Endothelial cell of umbilical vein (primary cell): Measurements from ENCODE around the gene AKT1. TPM values are rescaled to one million over a fixed set of nuclear protein-coding genes. Genes with fewer than 3 reads are reported as not detected.

Experiments used
- BruUV-seq: library from RNA; stranded (reverse); fragments of 400-500 nt; replicated peaks from 2 replicates; lab custom pipeline; 2021; lab: Mats Ljungman, UMichigan
- CTCF ChIA-PET: fragments of 300-600, 350-600 bp; sonication (Branson Sonifier 250); formaldehyde crosslinking; loops from one replicate; lab custom pipeline; 2021; ENCODE audit warnings: antibody characterized with exemption, inconsistent platforms; lab: Charles Lee
- POLR2A ChIA-PET: fragments of 300-600, 350-600 bp; sonication (Branson Sonifier 250); formaldehyde crosslinking; loops from one replicate; lab custom pipeline; 2021; ENCODE audit warnings: antibody characterized with exemption, inconsistent platforms; lab: Charles Lee
- DNase-seq: peaks from one replicate; pipeline ENCODE4 v3.0.0-alpha.2; 2011; ENCODE audit warnings: low read depth, low spot score
- FAIRE-seq: peaks from 2 replicates; lab custom pipeline; 2011; peaks lifted over from hg19 to GRCh38; lab: Jason Lieb, UNC
- H2AFZ ChIP-seq: 2 replicates; pipeline ENCODE4 v1.6.0; 2012; ENCODE audit warnings: low read depth, low read length, control low read depth, inconsistent platforms
- H3K27ac ChIP-seq: 2 replicates; pipeline ENCODE4 v1.5.1; 2011; ENCODE audit warnings: low read depth, mild to moderate bottlenecking, control low read depth, low read length, moderate library complexity; ENCODE audit not compliant: insufficient read depth
- H3K27me3 ChIP-seq, 2 experiments: 2 replicates each; pipeline versions ENCODE4 v1.6.0 to v1.6.1; 2011; ENCODE audit warnings: low read length in 2 of 2, mixed read lengths in 1 of 2; ENCODE audit not compliant: control insufficient read depth in 2 of 2, insufficient read depth in 2 of 2
- H3K36me3 ChIP-seq, 2 experiments: 2 replicates in 1 of 2; 3 replicates in 1 of 2; pipeline ENCODE4 v1.5.1; 2011; ENCODE audit warnings: low read length in 2 of 2, mild to moderate bottlenecking in 1 of 2, moderate library complexity in 1 of 2; ENCODE audit not compliant: control insufficient read depth in 2 of 2, insufficient read depth in 2 of 2; ENCODE audit errors: extremely low read depth in 1 of 2
- H3K4me1 ChIP-seq: 3 replicates; pipeline ENCODE4 v1.5.1; 2011; ENCODE audit warnings: mild to moderate bottlenecking, low read length; ENCODE audit not compliant: control insufficient read depth, insufficient read depth; ENCODE audit errors: extremely low read depth
- H3K4me2 ChIP-seq: 2 replicates; pipeline ENCODE4 v1.6.1; 2011; ENCODE audit warnings: low read length, control low read depth, mixed read lengths; ENCODE audit not compliant: insufficient read depth
- H3K4me3 ChIP-seq, 3 experiments: fragments of 200-600 bp in 1 of 3; sonication (generic), shearing (Covaris generic) in 1 of 3; replicated peaks in 1 of 3; 2 replicates each; pipeline ENCODE4 v1.5.1; 2011 to 2016; ENCODE audit warnings: control low read depth in 3 of 3, low read length in 3 of 3, mild to moderate bottlenecking in 2 of 3, inconsistent platforms in 1 of 3, low read depth in 1 of 3, moderate library complexity in 1 of 3; ENCODE audit not compliant: insufficient read depth in 1 of 3
- H3K79me2 ChIP-seq: 2 replicates; pipeline ENCODE4 v1.6.0; 2012; ENCODE audit warnings: low read length, inconsistent platforms; ENCODE audit not compliant: control insufficient read depth, insufficient read depth
- H3K9ac ChIP-seq: replicated peaks from 2 replicates; pipeline ENCODE3; 2011; ENCODE audit warnings: low read length, control low read depth; ENCODE audit not compliant: insufficient read depth; ENCODE audit errors: extremely low read depth
- H3K9me1 ChIP-seq: replicated peaks from 3 replicates; pipeline ENCODE4 v1.6.0; 2011; ENCODE audit warnings: mild to moderate bottlenecking, low read length; ENCODE audit not compliant: control insufficient read depth, insufficient read depth; ENCODE audit errors: extremely low read depth
- H3K9me3 ChIP-seq: replicated peaks from 2 replicates; pipeline ENCODE4 v1.5.1; 2012; ENCODE audit warnings: low read length, inconsistent platforms; ENCODE audit not compliant: control insufficient read depth, insufficient read depth
- H4K20me1 ChIP-seq: replicated peaks from 2 replicates; pipeline ENCODE3; 2011; ENCODE audit warnings: mild to moderate bottlenecking, low read length; ENCODE audit not compliant: control insufficient read depth, insufficient read depth; ENCODE audit errors: extremely low read depth
- EZH2 ChIP-seq: IDR thresholded peaks from 2 replicates; pipeline ENCODE4 v1.6.1; 2012; ENCODE audit warnings: borderline replicate concordance, low read depth, mild to moderate bottlenecking, moderate library complexity, low read length, inconsistent platforms; ENCODE audit not compliant: severe bottlenecking
- FOS ChIP-seq: IDR thresholded peaks from 2 replicates; pipeline ENCODE4 v1.6.1; 2011; ENCODE audit warnings: mild to moderate bottlenecking, low read length, moderate library complexity, borderline replicate concordance; ENCODE audit not compliant: insufficient read depth
- GATA2 ChIP-seq: IDR thresholded peaks from 2 replicates; pipeline ENCODE4 v1.7.0; 2011; ENCODE audit warnings: low read depth, mild to moderate bottlenecking, moderate library complexity, mixed read lengths, low read length; ENCODE audit not compliant: insufficient read length, insufficient read depth
- JUN ChIP-seq: IDR thresholded peaks from 2 replicates; pipeline ENCODE4 v1.6.1; 2011; ENCODE audit warnings: borderline replicate concordance, low read depth; ENCODE audit not compliant: insufficient read length, insufficient read depth
- MYC ChIP-seq: IDR thresholded peaks from one replicate; pipeline ENCODE4 v1.6.1; 2011; ENCODE audit warnings: mild to moderate bottlenecking, low read depth, low read length
- POLR2A ChIP-seq: IDR thresholded peaks from 2 replicates; pipeline ENCODE4 v1.6.1; 2012; ENCODE audit warnings: low read depth, mild to moderate bottlenecking, control low read depth, low read length
- POLR2AphosphoS5 ChIP-seq: IDR thresholded peaks from 2 replicates; pipeline ENCODE4 v1.6.1; 2012; ENCODE audit warnings: low read depth, mild to moderate bottlenecking, control low read depth, low read length, moderate library complexity; ENCODE audit not compliant: insufficient read depth
- dilution Hi-C: fragments of 300-500 bp; cut with MboI; formaldehyde crosslinking; loops from one replicate; pipeline ENCODE4 v1.15.0; 2019; ENCODE audit warnings: low sequenced_read_pairs; ENCODE audit not compliant: extremely low pct_ligation_motif_present
- intact Hi-C: fragments of 100-400 bp; cut with micrococcal nuclease; formaldehyde crosslinking; loops from one replicate; pipeline ENCODE4 v1.10.0; 2022
- polyA plus RNA-seq, 4 experiments: library from polyadenylated mRNA; depleted of rRNA in 3 of 4; stranded (reverse) in 3 of 4; unstranded in 1 of 4; fragments of >200 nt; gene quantifications; 2 replicates each; pipeline versions ENCODE4 v1.2.1 to v1.2.3, GENCODE V29; 2011 to 2012; ENCODE audit warnings: missing spikeins in 1 of 4
- total RNA-seq: library from RNA; stranded (reverse); gene quantifications from 2 replicates; pipeline ENCODE4 v1.2.3, GENCODE V29; 2021
- TF ChIP-seq, protein P1 (sequence below), 2 donors: IDR thresholded peaks; 1 replicate in 1 of 2; 2 replicates in 1 of 2; pipeline ENCODE4 v1.5.1; 2011; ENCODE audit warnings: low read length in 2 of 2, mild to moderate bottlenecking in 2 of 2, moderate library complexity in 2 of 2, control low read depth in 1 of 2, inconsistent platforms in 1 of 2, low read depth in 1 of 2; ENCODE audit not compliant: insufficient read depth in 1 of 2; ENCODE audit errors: extremely low read depth in 1 of 2
- TF ChIP-seq, protein P2 (sequence below): IDR thresholded peaks from 2 replicates; pipeline ENCODE4 v1.6.1; 2011; ENCODE audit not compliant: insufficient read depth, insufficient read length

The AKT1 gene
- total and polyA plus RNA-seq, 2 donors (not counting 3 experiments of a cell fraction or from before 2014, with no cell fraction given) = 177 to 191 TPM

- Histone ChIP-seq H3K4me3 (no peak overlapping the region), H3K9me1 (no peaks in the 10 kb centered on the region), H3K27ac (no peak overlapping the region), H3K36me3 (no peaks in the 10 kb centered on the region), H3K27me3 (no peaks in the 10 kb centered on the region), H3K9ac (no peak overlapping the region), H3K4me1 (peaks cover 16% of the 10 kb centered on the region), H3K79me2 (no peaks in the 10 kb centered on the region), H3K4me2 (no peak overlapping the region), H3K9me3 (no peaks in the 10 kb centered on the region), H4K20me1 (no peaks in the 10 kb centered on the region), H2AFZ (no peak overlapping the region)
- no TSS peak for BruUV-seq
- ChIA-PET CTCF (interaction anchor here (1.3 kb wide), 1 partner anchor 29 kb away, joined by 3 read pairs; no protein-coding TSS in a partner anchor), POLR2A (no interaction called here)
- dilution Hi-C loops (no loop called here), intact Hi-C loops (no loop called here)
- FAIRE-seq (no peak), DNase-seq (no peak)
- TF ChIP-seq POLR2AphosphoS5 (no peak), FOS (no peak), POLR2A (no peak), EZH2 (no peak), MYC (no peak), GATA2 (no peak), JUN (no peak)
- TF ChIP-seq, protein P1, sequence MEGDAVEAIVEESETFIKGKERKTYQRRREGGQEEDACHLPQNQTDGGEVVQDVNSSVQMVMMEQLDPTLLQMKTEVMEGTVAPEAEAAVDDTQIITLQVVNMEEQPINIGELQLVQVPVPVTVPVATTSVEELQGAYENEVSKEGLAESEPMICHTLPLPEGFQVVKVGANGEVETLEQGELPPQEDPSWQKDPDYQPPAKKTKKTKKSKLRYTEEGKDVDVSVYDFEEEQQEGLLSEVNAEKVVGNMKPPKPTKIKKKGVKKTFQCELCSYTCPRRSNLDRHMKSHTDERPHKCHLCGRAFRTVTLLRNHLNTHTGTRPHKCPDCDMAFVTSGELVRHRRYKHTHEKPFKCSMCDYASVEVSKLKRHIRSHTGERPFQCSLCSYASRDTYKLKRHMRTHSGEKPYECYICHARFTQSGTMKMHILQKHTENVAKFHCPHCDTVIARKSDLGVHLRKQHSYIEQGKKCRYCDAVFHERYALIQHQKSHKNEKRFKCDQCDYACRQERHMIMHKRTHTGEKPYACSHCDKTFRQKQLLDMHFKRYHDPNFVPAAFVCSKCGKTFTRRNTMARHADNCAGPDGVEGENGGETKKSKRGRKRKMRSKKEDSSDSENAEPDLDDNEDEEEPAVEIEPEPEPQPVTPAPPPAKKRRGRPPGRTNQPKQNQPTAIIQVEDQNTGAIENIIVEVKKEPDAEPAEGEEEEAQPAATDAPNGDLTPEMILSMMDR (IDR thresholded peaks at IDR 0.05; ENCODE audit: extremely low read depth in 1 of 2, insufficient read depth in 1 of 2, low read depth in 1 of 2, low read length in 2 of 2) = no peak
- TF ChIP-seq, protein P2, sequence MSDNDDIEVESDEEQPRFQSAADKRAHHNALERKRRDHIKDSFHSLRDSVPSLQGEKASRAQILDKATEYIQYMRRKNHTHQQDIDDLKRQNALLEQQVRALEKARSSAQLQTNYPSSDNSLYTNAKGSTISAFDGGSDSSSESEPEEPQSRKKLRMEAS = no peak
Observed at GRCh38 chr14:104739546-104740516, 55.7 kb downstream of the AKT1 start.
